WERI-Rb-1 (cell line): ENCODE measurements around the gene IKBKE.

ENCODE experiments used
- DNase-seq: peaks from one replicate; pipeline ENCODE4 v3.0.0-alpha.2; 2020
- H3K27ac ChIP-seq: fragments of 250-450 bp; sonication (Bioruptor Pico); 2 replicates; pipeline ENCODE4 v1.5.1; 2020; ENCODE audit warnings: mild to moderate bottlenecking, moderate library complexity
- H3K27me3 ChIP-seq: fragments of 250-450 bp; sonication (Bioruptor Pico); 2 replicates; pipeline ENCODE4 v1.5.1; 2021; ENCODE audit warnings: mild to moderate bottlenecking, low read depth, moderate library complexity; ENCODE audit not compliant: insufficient read depth, severe bottlenecking
- H3K36me3 ChIP-seq: fragments of 250-450 bp; sonication (Bioruptor Pico); 2 replicates; pipeline ENCODE4 v1.5.1; 2020; ENCODE audit warnings: mild to moderate bottlenecking, moderate library complexity
- H3K4me3 ChIP-seq: 2 replicates; pipeline ENCODE4 v1.5.1; 2011; ENCODE audit warnings: low read depth, mild to moderate bottlenecking, control low read depth, low read length
- H3K9me3 ChIP-seq: fragments of 250-450 bp; sonication (Bioruptor Pico); 2 replicates; pipeline ENCODE4 v1.5.1; 2021; ENCODE audit warnings: mild to moderate bottlenecking, moderate library complexity; ENCODE audit not compliant: severe bottlenecking
- TF ChIP-seq, protein P1 (sequence below): IDR thresholded peaks from 2 replicates; pipeline ENCODE4 v1.5.1; 2011; ENCODE audit warnings: low read depth, mild to moderate bottlenecking, control low read depth, inconsistent platforms, low read length

IKBKE gene

DNA sequence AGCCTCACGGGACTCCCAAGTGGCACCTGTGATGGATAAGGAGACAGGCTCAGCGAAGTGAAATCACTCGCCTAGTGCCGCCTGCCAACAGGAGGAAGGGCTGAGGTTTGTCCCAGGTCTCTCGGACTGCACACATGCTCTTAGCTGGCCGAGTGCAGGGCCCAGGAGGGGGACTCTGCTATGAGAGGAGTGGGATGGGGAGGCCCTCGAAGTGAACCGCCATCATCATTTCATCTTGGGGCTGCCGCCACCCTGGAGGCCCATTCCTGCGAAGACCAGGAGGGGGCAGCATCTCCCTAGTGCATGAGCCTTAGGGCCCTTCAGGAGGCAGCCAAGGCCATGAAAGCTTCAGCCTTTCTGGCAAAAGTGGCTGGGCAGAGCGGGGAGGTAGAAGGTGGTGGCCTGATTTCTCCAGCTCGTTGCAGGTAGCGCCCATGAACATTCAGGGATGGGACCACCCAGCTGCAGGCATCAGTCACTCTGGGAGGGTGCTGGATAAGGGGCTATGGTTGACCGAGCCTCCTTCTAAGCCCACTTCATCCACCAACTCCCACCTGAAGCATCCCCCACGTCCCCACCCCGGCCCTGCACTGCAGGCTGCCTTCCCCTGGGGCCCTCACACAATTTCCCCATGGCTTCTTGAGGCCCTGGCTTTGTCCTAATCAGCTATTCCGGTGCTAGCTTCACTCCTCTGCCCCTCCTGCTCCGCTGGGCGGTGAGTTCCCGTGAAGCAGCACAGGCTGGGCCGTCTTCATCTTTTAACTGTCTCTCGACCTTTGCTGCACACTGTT lies 19.9 kb downstream of the IKBKE start:
- TF ChIP-seq, protein P1, sequence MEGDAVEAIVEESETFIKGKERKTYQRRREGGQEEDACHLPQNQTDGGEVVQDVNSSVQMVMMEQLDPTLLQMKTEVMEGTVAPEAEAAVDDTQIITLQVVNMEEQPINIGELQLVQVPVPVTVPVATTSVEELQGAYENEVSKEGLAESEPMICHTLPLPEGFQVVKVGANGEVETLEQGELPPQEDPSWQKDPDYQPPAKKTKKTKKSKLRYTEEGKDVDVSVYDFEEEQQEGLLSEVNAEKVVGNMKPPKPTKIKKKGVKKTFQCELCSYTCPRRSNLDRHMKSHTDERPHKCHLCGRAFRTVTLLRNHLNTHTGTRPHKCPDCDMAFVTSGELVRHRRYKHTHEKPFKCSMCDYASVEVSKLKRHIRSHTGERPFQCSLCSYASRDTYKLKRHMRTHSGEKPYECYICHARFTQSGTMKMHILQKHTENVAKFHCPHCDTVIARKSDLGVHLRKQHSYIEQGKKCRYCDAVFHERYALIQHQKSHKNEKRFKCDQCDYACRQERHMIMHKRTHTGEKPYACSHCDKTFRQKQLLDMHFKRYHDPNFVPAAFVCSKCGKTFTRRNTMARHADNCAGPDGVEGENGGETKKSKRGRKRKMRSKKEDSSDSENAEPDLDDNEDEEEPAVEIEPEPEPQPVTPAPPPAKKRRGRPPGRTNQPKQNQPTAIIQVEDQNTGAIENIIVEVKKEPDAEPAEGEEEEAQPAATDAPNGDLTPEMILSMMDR, result peak; percentile 100
- Histone ChIP-seq H3K27ac (peak overlapping the region; percentile 29), H3K9me3 (no peaks in the 10 kb centered on the region), H3K36me3 (no peaks in the 10 kb centered on the region), H3K27me3 (no peaks in the 10 kb centered on the region), H3K4me3 (peak overlapping the region; percentile 6)
- DNase-seq, result peak; percentile 95

DNA sequence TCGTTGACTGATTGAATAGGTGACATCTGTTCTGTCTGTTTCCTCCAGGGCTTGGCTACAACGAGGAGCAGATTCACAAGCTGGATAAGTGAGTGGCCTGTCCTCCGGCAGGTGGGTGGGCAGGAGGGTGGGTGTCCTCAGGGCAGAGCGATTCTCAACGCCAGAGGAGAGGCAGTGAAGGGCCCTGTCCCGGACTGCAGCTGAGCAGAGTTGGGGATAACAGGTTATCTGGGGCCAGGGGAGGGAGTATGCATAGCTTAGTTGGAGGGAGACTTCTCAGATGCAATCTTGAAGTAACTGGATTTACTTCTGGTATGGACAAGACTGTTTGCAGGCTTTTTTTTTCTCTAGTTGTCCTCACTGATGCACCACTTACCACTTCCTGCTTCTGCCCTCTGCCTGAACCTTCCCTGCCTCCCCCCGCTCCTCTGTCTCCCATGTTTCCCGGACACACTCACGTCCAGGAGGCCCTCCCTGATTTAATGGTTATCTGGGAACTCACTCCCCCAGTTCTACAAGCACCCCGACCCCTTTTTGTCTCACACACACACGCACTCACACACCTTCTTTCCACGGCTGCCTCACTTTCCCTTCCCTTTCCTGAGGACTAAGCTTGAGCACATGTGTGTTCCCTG lies 20.6 kb downstream of the IKBKE start:
- Histone ChIP-seq H3K27ac (peak overlapping the region; percentile 29), H3K4me3 (peak overlapping the region; percentile 6; the same call in 1 of the 2 replicates), H3K9me3 (no peaks in the 10 kb centered on the region), H3K27me3 (no peaks in the 10 kb centered on the region), H3K36me3 (no peaks in the 10 kb centered on the region)
- TF ChIP-seq, protein P1, result no peak
- peak; percentile 74 for DNase-seq

DNA sequence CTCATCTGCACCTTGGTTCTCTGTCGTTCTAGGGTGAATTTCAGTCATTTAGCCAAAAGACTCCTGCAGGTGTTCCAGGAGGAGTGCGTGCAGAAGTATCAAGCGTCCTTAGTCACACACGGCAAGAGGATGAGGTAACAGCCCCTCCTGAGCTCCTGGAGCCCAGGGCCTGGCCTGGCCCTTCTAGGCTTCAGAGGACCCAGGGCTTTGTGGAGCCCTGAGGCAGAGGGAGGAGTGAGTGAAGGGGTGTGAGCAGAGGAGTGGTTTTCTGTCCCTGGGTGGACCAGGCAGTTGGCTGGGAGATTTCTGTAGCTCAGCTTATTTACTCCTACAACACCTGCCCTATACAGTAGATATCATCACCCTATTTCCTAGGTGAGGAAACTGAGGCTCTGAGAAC lies 21.3 kb downstream of the IKBKE start:
- H3K4me3 ChIP-seq, result no peak overlapping the region
- H3K36me3 ChIP-seq, result no peaks in the 10 kb centered on the region
- H3K27ac ChIP-seq, result no peak overlapping the region
- TF ChIP-seq, protein P1, result no peak
- no peaks in the 10 kb centered on the region for H3K9me3 ChIP-seq
- no peaks in the 10 kb centered on the region for H3K27me3 ChIP-seq
- DNase-seq, result no peak

DNA sequence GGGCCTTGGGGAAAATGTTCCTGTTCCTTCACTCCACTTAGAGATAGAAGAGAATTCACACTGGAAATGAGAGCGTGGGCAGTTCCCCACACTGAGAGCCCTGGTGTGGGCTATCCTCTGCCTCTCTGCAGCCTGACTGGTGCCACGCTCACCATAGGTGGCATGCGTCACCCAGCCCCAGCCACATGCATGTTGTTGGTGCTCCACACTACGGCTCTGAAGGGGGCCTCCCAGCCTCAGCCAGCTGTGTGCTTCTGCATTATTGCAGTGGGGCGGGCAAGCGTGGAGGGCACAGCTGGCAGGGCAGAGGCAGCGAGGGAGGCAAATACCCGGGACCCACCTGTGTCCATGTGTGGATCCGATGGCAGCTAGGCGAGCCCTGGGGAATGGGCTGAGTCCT lies 22.3 kb downstream of the IKBKE start:
- no peak overlapping the region for H3K4me3 ChIP-seq
- no peaks in the 10 kb centered on the region for H3K36me3 ChIP-seq
- DNase-seq, result no peak
- TF ChIP-seq, protein P1, result no peak
- H3K27me3 ChIP-seq, result no peaks in the 10 kb centered on the region
- no peak overlapping the region for H3K27ac ChIP-seq
- no peaks in the 10 kb centered on the region for H3K9me3 ChIP-seq

DNA sequence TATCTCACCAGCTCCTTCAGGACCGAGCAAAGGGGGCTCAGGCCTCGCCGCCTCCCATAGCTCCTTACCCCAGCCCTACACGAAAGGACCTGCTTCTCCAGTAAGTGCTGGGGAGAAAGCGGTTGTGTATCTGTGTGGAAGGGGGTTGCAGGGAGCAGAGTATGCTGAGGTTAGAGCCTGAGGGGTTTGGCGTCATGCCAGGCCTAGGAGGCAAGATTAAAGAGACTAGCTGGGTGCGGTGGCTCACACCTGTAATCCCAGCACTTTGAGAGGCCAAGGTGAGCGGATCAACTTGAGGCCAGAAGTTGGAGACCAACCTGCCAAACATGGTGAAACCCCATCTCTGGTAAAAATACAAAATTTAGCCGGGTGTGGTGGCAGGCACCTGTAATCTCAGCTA lies 23.0 kb downstream of the IKBKE start:
- Histone ChIP-seq H3K27ac (no peak overlapping the region), H3K36me3 (no peaks in the 10 kb centered on the region), H3K4me3 (no peak overlapping the region), H3K9me3 (no peaks in the 10 kb centered on the region), H3K27me3 (no peaks in the 10 kb centered on the region)
- TF ChIP-seq, protein P1, result no peak
- no peak for DNase-seq
